HL-60 (cell line): ENCODE data around the gene MDM1.

Experiments
- DNase-seq, 2 experiments: peaks; one replicate each; pipeline ENCODE4 v3.0.0-alpha.2; 2010 to 2020; ENCODE audit warnings: low read depth in 1 of 2, low spot score in 1 of 2
- H3K27ac ChIP-seq: fragments of 250-450 bp; sonication (Bioruptor Pico); replicated peaks from 2 replicates; pipeline ENCODE4 v1.5.1; 2020; ENCODE audit warnings: mild to moderate bottlenecking, moderate library complexity
- H3K27me3 ChIP-seq: fragments of 250-450 bp; sonication (Bioruptor Pico); 2 replicates; pipeline ENCODE4 v1.5.1; 2021; ENCODE audit warnings: mild to moderate bottlenecking, moderate library complexity; ENCODE audit not compliant: insufficient read depth, poor library complexity, severe bottlenecking
- H3K4me3 ChIP-seq: replicated peaks from 2 replicates; pipeline ENCODE4 v1.5.1; 2011; ENCODE audit warnings: mild to moderate bottlenecking, control low read depth, low read length; ENCODE audit not compliant: insufficient read depth
- GABPA ChIP-seq: IDR thresholded peaks from 2 replicates; pipeline ENCODE4 v1.6.1; 2012; ENCODE audit warnings: low read depth
- POLR2AphosphoS5 ChIP-seq: IDR thresholded peaks from 2 replicates; pipeline ENCODE4 v1.6.1; 2012; ENCODE audit warnings: low read depth
- SPI1 ChIP-seq: IDR thresholded peaks from 2 replicates; pipeline ENCODE4 v1.6.1; 2012; ENCODE audit warnings: low read depth, mild to moderate bottlenecking, borderline replicate concordance
- TF ChIP-seq, protein P1 (sequence below): IDR thresholded peaks from 2 replicates; pipeline ENCODE4 v1.6.1; 2012; ENCODE audit warnings: low read depth; ENCODE audit not compliant: insufficient replicate concordance
- TF ChIP-seq, protein P2 (sequence below): IDR thresholded peaks from one replicate; pipeline ENCODE4 v1.5.1; 2011; ENCODE audit warnings: low read length, control low read depth, inconsistent platforms; ENCODE audit not compliant: insufficient read depth

Gene MDM1

DNA sequence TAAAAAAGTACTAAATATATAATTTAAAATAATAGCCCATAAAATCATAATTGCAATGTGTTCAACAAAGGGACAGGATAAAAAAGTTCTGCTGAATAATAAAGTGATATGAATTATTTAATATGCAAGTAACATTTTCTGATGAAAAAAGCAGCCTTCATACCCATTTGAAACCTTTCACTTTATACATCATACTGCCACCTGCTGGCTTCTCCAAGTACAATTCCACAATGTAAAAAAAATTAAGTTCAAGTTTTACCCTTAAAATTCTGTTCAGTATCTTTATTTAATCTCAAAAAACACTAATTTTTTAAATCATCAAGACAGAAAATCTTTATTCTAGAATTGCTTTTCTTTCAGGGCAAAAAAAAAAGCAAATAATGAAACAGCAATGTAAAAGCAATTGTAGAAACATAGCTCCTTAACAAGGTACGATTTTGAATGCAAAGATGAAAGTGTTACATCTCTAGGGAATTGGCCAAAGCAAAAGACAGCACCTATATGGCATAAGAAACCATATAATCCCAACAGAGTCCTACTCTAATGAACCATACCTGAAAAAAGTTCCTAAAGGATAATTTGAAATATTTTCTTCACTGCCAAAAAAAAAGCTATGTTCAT, 15.0 kb downstream of the MDM1 start:
- peak in 1 of 2 experiments; percentile 41 for DNase-seq
- TF ChIP-seq GABPA = no peak
- TF ChIP-seq, protein P1, sequence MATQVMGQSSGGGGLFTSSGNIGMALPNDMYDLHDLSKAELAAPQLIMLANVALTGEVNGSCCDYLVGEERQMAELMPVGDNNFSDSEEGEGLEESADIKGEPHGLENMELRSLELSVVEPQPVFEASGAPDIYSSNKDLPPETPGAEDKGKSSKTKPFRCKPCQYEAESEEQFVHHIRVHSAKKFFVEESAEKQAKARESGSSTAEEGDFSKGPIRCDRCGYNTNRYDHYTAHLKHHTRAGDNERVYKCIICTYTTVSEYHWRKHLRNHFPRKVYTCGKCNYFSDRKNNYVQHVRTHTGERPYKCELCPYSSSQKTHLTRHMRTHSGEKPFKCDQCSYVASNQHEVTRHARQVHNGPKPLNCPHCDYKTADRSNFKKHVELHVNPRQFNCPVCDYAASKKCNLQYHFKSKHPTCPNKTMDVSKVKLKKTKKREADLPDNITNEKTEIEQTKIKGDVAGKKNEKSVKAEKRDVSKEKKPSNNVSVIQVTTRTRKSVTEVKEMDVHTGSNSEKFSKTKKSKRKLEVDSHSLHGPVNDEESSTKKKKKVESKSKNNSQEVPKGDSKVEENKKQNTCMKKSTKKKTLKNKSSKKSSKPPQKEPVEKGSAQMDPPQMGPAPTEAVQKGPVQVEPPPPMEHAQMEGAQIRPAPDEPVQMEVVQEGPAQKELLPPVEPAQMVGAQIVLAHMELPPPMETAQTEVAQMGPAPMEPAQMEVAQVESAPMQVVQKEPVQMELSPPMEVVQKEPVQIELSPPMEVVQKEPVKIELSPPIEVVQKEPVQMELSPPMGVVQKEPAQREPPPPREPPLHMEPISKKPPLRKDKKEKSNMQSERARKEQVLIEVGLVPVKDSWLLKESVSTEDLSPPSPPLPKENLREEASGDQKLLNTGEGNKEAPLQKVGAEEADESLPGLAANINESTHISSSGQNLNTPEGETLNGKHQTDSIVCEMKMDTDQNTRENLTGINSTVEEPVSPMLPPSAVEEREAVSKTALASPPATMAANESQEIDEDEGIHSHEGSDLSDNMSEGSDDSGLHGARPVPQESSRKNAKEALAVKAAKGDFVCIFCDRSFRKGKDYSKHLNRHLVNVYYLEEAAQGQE = no peak

DNA sequence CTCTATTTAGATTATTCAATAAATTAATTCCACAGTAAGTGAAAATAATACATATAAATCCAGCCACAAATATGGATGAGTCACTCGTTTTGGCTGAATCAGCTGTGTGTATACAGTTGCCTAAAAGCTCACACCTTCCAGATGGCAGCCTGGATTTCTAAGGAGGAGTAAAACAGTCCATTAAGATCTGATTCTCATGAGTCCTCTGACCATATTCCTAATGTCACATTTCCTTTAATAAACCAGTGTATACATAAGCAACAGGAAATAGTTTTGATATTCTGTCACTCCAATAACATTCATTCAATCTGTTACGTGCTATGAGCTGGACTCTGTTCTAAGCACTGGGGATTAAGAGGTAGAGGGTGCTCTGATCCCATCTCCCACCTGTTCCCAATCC, 21.8 kb downstream of the MDM1 start:
- TF ChIP-seq POLR2AphosphoS5 (no peak), SPI1 (no peak), GABPA (no peak)
- TF ChIP-seq, protein P2, sequence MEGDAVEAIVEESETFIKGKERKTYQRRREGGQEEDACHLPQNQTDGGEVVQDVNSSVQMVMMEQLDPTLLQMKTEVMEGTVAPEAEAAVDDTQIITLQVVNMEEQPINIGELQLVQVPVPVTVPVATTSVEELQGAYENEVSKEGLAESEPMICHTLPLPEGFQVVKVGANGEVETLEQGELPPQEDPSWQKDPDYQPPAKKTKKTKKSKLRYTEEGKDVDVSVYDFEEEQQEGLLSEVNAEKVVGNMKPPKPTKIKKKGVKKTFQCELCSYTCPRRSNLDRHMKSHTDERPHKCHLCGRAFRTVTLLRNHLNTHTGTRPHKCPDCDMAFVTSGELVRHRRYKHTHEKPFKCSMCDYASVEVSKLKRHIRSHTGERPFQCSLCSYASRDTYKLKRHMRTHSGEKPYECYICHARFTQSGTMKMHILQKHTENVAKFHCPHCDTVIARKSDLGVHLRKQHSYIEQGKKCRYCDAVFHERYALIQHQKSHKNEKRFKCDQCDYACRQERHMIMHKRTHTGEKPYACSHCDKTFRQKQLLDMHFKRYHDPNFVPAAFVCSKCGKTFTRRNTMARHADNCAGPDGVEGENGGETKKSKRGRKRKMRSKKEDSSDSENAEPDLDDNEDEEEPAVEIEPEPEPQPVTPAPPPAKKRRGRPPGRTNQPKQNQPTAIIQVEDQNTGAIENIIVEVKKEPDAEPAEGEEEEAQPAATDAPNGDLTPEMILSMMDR = no peak
- TF ChIP-seq, protein P1 = no peak
- Histone ChIP-seq H3K27me3 (no peaks in the 10 kb centered on the region), H3K4me3 (no peak overlapping the region), H3K27ac (no peak overlapping the region)
- DNase-seq = no peak

More for the DNA sequence above, 15.0 kb downstream of the MDM1 start:
- Histone ChIP-seq H3K4me3 (no peak overlapping the region), H3K27me3 (no peaks in the 10 kb centered on the region), H3K27ac (no peak overlapping the region)

- H3K27ac ChIP-seq = no peak overlapping the region
- H3K4me3 ChIP-seq = no peak overlapping the region
- no peaks in the 10 kb centered on the region for H3K27me3 ChIP-seq
- DNase-seq = no peak
- TF ChIP-seq, protein P2 = no peak
- TF ChIP-seq, protein P1 = no peak
- no peak for TF ChIP-seq GABPA
- TF ChIP-seq SPI1 = no peak
- no peak for TF ChIP-seq POLR2AphosphoS5
Observed at GRCh38 chr12:68306564-68306963, 25.6 kb downstream of the MDM1 start.
